Caki2 (cell line): ENCODE results near the gene G6PC3. TPM values are rescaled to one million over a fixed set of nuclear protein-coding genes. Genes with fewer than 3 reads are reported as not detected.

Experiments
- DNase-seq: peaks from one replicate; pipeline ENCODE4 v3.0.0-alpha.2; 2015; ENCODE audit warnings: low read depth
- in situ Hi-C: cut with HindIII; loops from 2 replicates; pipeline ENCODE4 v1.10.0; 2016; ENCODE audit warnings: low sequenced_read_pairs, low pct_unique_long_range_greater_than_20kb, mixed read lengths
- total RNA-seq: library from RNA; depleted of rRNA; stranded (reverse); fragments of >200 nt; shearing (Covaris generic); gene quantifications from 2 replicates; pipeline ENCODE4 v1.2.3, GENCODE V29; 2014; ENCODE audit warnings: low replicate concordance

G6PC3 gene
- total RNA-seq, 1 experiment from 2014 or later: 50.6 TPM

GRCh38 chr17:44076716-44077594 is 6.4 kb downstream of the G6PC3 start:
- in situ Hi-C loops: no loop called here
- DNase-seq: no peak

- in situ Hi-C loops: no loop called here
- no peak for DNase-seq
Measured at GRCh38 chr17:44077595-44077909, 7.0 kb downstream of the G6PC3 start.

GRCh38 chr17:44078412-44078811 is 7.9 kb downstream of the G6PC3 start:
- no peak for DNase-seq
- in situ Hi-C loops: no loop called here

- no peak for DNase-seq
- in situ Hi-C loops: no loop called here
Measured at GRCh38 chr17:44079877-44080821, 9.6 kb downstream of the G6PC3 start.

GRCh38 chr17:44081681-44082080 is 11.1 kb downstream of the G6PC3 start:
- DNase-seq: no peak
- in situ Hi-C loops: no loop called here

- in situ Hi-C loops: no loop called here
- no peak for DNase-seq
Measured at GRCh38 chr17:44082256-44082927, 11.9 kb downstream of the G6PC3 start.

GRCh38 chr17:44083250-44083849 is 12.8 kb downstream of the G6PC3 start:
- in situ Hi-C loops: no loop called here
- peak; percentile 51 for DNase-seq

- in situ Hi-C loops: no loop called here
- DNase-seq: no peak
Measured at GRCh38 chr17:44084131-44084538, 13.6 kb downstream of the G6PC3 start.

GRCh38 chr17:44084921-44085320 is 14.4 kb downstream of the G6PC3 start:
- DNase-seq: no peak
- in situ Hi-C loops: no loop called here

GRCh38 chr17:44085908-44086307 is 15.4 kb downstream of the G6PC3 start:
- in situ Hi-C loops: no loop called here

GRCh38 chr17:44086364-44087311 is 16.1 kb downstream of the G6PC3 start:
- in situ Hi-C loops: no loop called here
- DNase-seq: peak; percentile 75

More at GRCh38 chr17:44085908-44086307, 15.4 kb downstream of the G6PC3 start:
- no peak for DNase-seq

- DNase-seq: no peak
- in situ Hi-C loops: no loop called here
Measured at GRCh38 chr17:44087319-44087718, 16.8 kb downstream of the G6PC3 start.

GRCh38 chr17:44088254-44088653 is 17.7 kb downstream of the G6PC3 start:
- in situ Hi-C loops: no loop called here
- no peak for DNase-seq

- in situ Hi-C loops: no loop called here
- DNase-seq: no peak
Measured at GRCh38 chr17:44091200-44091997, 20.9 kb downstream of the G6PC3 start.

GRCh38 chr17:44092051-44092450 is 21.5 kb downstream of the G6PC3 start:
- no peak for DNase-seq
- in situ Hi-C loops: no loop called here

- no peak for DNase-seq
- in situ Hi-C loops: no loop called here
Measured at GRCh38 chr17:44093231-44093900, 22.8 kb downstream of the G6PC3 start.
